GM18868 (cell line): ENCODE data around the gene IFITM1.
A peak's percentile ranks its signal among the peaks of the same experiment; 100 is the strongest.

ENCODE experiments used
- ATAC-seq: cut with Tn5 transposase; IDR thresholded peaks from one replicate; pipeline ENCODE4 v1.9.1; 2021; ENCODE audit warnings: mild to moderate bottlenecking, moderate library complexity; ENCODE audit not compliant: unreplicated experiment

IFITM1 gene

GRCh38 chr11:313787-314553 is at the start of gene IFITM1:
IFITM1 (plus strand) TSS chr11:314040; CDS start chr11:314171, 131 bp downstream.
- peak; percentile 39 for ATAC-seq

- ATAC-seq = no peak
Measured at GRCh38 chr11:266676-267439, 47.0 kb upstream of the IFITM1 start.

GRCh38 chr11:267491-267994 is 46.3 kb upstream of the IFITM1 start:
- ATAC-seq = no peak

GRCh38 chr11:268716-269145 is 45.1 kb upstream of the IFITM1 start:
- ATAC-seq = peak; percentile 38

GRCh38 chr11:269146-269890 is 44.5 kb upstream of the IFITM1 start:
- peak; percentile 72 for ATAC-seq

GRCh38 chr11:270451-271318 is 43.2 kb upstream of the IFITM1 start:
- no peak for ATAC-seq

GRCh38 chr11:271319-271715 is 42.5 kb upstream of the IFITM1 start:
- ATAC-seq = no peak

GRCh38 chr11:272195-272930 is 41.5 kb upstream of the IFITM1 start:
- no peak for ATAC-seq

GRCh38 chr11:272931-273198 is 41.0 kb upstream of the IFITM1 start:
- no peak for ATAC-seq

GRCh38 chr11:276219-276618 is 37.6 kb upstream of the IFITM1 start:
- no peak for ATAC-seq

- ATAC-seq = no peak
Measured at GRCh38 chr11:278001-278951, 35.6 kb upstream of the IFITM1 start, which contains the start of gene NLRP6. NLRP6 (plus strand) TSS chr11:278407; CDS start chr11:278570, 163 bp downstream.

- no peak for ATAC-seq
Measured at GRCh38 chr11:279040-279965, 34.5 kb upstream of the IFITM1 start.

- ATAC-seq = no peak
Measured at GRCh38 chr11:279966-280705, 33.7 kb upstream of the IFITM1 start.

GRCh38 chr11:280706-281485 is 32.9 kb upstream of the IFITM1 start:
- ATAC-seq = no peak

- ATAC-seq = no peak
Measured at GRCh38 chr11:281486-282161, 32.2 kb upstream of the IFITM1 start.

GRCh38 chr11:282171-282570 is 31.7 kb upstream of the IFITM1 start:
- ATAC-seq = no peak
